ENCODE results near the gene MARF1.
"Not testable (repeated sequence)": the region's sequence is repeated elsewhere in the genome, so short reads cannot be mapped to it uniquely, and the experiment has no call there.

The MARF1 gene

GRCh38 chr16:15557258-15557657 lies 85.7 kb downstream of the MARF1 start:
- H3K27me3 ChIP-seq (ENCODE audit: insufficient read depth, insufficient read length): no peaks in the 10 kb centered on the region
- H3K9ac ChIP-seq (ENCODE audit: insufficient read length, low read depth): no peak overlapping the region
- no peak for DNase-seq (ENCODE audit: low read depth, low spot score)
- H3K4me3 ChIP-seq (ENCODE audit: insufficient read length, low read depth): no peak overlapping the region
- H3K9me3 ChIP-seq (ENCODE audit: insufficient read depth, low read length): no peaks in the 10 kb centered on the region
- TF ChIP-seq ZNF274 (IDR thresholded peaks at IDR 0.05; ENCODE audit: low read depth, low read length) (no peak), SUZ12 (IDR thresholded peaks at IDR 0.05; ENCODE audit: extremely low read depth, insufficient read depth, insufficient read length) (no peak), YY1 (IDR thresholded peaks at IDR 0.05; ENCODE audit: insufficient read depth, insufficient read length) (no peak)
- H3K36me3 ChIP-seq (ENCODE audit: insufficient read depth, insufficient read length, low read length): no peaks in the 10 kb centered on the region
- no peaks in the 10 kb centered on the region for H3K4me1 ChIP-seq (ENCODE audit: insufficient read depth, insufficient read length)

GRCh38 chr16:15556130-15556529 lies 86.8 kb downstream of the MARF1 start:
- H3K4me1 ChIP-seq (ENCODE audit: insufficient read depth, insufficient read length): no peaks in the 10 kb centered on the region
- DNase-seq (ENCODE audit: low read depth, low spot score): no peak
- no peak overlapping the region for H3K4me3 ChIP-seq (ENCODE audit: insufficient read length, low read depth)
- no peak overlapping the region for H3K9ac ChIP-seq (ENCODE audit: insufficient read length, low read depth)
- no peaks in the 10 kb centered on the region for H3K27me3 ChIP-seq (ENCODE audit: insufficient read depth, insufficient read length)
- TF ChIP-seq ZNF274 (IDR thresholded peaks at IDR 0.05; ENCODE audit: low read depth, low read length) (no peak), YY1 (IDR thresholded peaks at IDR 0.05; ENCODE audit: insufficient read depth, insufficient read length) (no peak), SUZ12 (IDR thresholded peaks at IDR 0.05; ENCODE audit: extremely low read depth, insufficient read depth, insufficient read length) (no peak)
- no peaks in the 10 kb centered on the region for H3K9me3 ChIP-seq (ENCODE audit: insufficient read depth, low read length)
- H3K36me3 ChIP-seq (ENCODE audit: insufficient read depth, insufficient read length, low read length): no peaks in the 10 kb centered on the region

- Histone ChIP-seq H3K27me3 (ENCODE audit: insufficient read depth, insufficient read length) (no peaks in the 10 kb centered on the region), H3K4me1 (ENCODE audit: insufficient read depth, insufficient read length) (peaks cover 2% of the 10 kb centered on the region)
- DNase-seq (ENCODE audit: low read depth, low spot score): no peak
Observed at GRCh38 chr16:15553313-15554088, 89.5 kb downstream of the MARF1 start.

GRCh38 chr16:15552507-15552906 lies 90.4 kb downstream of the MARF1 start:
- H3K27me3 ChIP-seq (ENCODE audit: insufficient read depth, insufficient read length): no peaks in the 10 kb centered on the region
- TF ChIP-seq ZNF274 (IDR thresholded peaks at IDR 0.05; ENCODE audit: low read depth, low read length): no peak
- no peak for TF ChIP-seq SUZ12 (IDR thresholded peaks at IDR 0.05; ENCODE audit: extremely low read depth, insufficient read depth, insufficient read length)
- TF ChIP-seq YY1 (IDR thresholded peaks at IDR 0.05; ENCODE audit: insufficient read depth, insufficient read length): no peak
- DNase-seq (ENCODE audit: low read depth, low spot score): no peak
- H3K36me3 ChIP-seq (ENCODE audit: insufficient read depth, insufficient read length, low read length): no peaks in the 10 kb centered on the region
- H3K4me1 ChIP-seq (ENCODE audit: insufficient read depth, insufficient read length): peaks cover 2% of the 10 kb centered on the region
- H3K9ac ChIP-seq (ENCODE audit: insufficient read length, low read depth): no peak overlapping the region
- no peaks in the 10 kb centered on the region for H3K9me3 ChIP-seq (ENCODE audit: insufficient read depth, low read length)
- H3K4me3 ChIP-seq (ENCODE audit: insufficient read length, low read depth): no peak overlapping the region

More at GRCh38 chr16:15553313-15554088, 89.5 kb downstream of the MARF1 start:
- Histone ChIP-seq H3K4me3 (ENCODE audit: insufficient read length, low read depth) (no peak overlapping the region), H3K9ac (ENCODE audit: insufficient read length, low read depth) (no peak overlapping the region), H3K36me3 (ENCODE audit: insufficient read depth, insufficient read length, low read length) (no peaks in the 10 kb centered on the region), H3K9me3 (ENCODE audit: insufficient read depth, low read length) (no peaks in the 10 kb centered on the region)
- TF ChIP-seq YY1 (IDR thresholded peaks at IDR 0.05; ENCODE audit: insufficient read depth, insufficient read length): no peak
- TF ChIP-seq SUZ12 (IDR thresholded peaks at IDR 0.05; ENCODE audit: extremely low read depth, insufficient read depth, insufficient read length): no peak
- TF ChIP-seq ZNF274 (IDR thresholded peaks at IDR 0.05; ENCODE audit: low read depth, low read length): no peak

- no peak overlapping the region for H3K4me3 ChIP-seq (ENCODE audit: insufficient read length, low read depth)
- no peak for TF ChIP-seq SUZ12 (IDR thresholded peaks at IDR 0.05; ENCODE audit: extremely low read depth, insufficient read depth, insufficient read length)
- no peak for TF ChIP-seq ZNF274 (IDR thresholded peaks at IDR 0.05; ENCODE audit: low read depth, low read length)
- no peak for TF ChIP-seq YY1 (IDR thresholded peaks at IDR 0.05; ENCODE audit: insufficient read depth, insufficient read length)
- peaks cover 2% of the 10 kb centered on the region for H3K4me1 ChIP-seq (ENCODE audit: insufficient read depth, insufficient read length)
- DNase-seq (ENCODE audit: low read depth, low spot score): no peak
- H3K9me3 ChIP-seq (ENCODE audit: insufficient read depth, low read length): peaks cover 2% of the 10 kb centered on the region
- no peak overlapping the region for H3K9ac ChIP-seq (ENCODE audit: insufficient read length, low read depth)
- H3K36me3 ChIP-seq (ENCODE audit: insufficient read depth, insufficient read length, low read length): no peaks in the 10 kb centered on the region
- no peaks in the 10 kb centered on the region for H3K27me3 ChIP-seq (ENCODE audit: insufficient read depth, insufficient read length)
Observed at GRCh38 chr16:15548482-15548891, 94.5 kb downstream of the MARF1 start.

- no peaks in the 10 kb centered on the region for H3K36me3 ChIP-seq (ENCODE audit: insufficient read depth, insufficient read length, low read length)
- no peaks in the 10 kb centered on the region for H3K27me3 ChIP-seq (ENCODE audit: insufficient read depth, insufficient read length)
- no peak overlapping the region for H3K9ac ChIP-seq (ENCODE audit: insufficient read length, low read depth)
- no peak for DNase-seq (ENCODE audit: low read depth, low spot score)
- peaks cover 3% of the 10 kb centered on the region for H3K4me1 ChIP-seq (ENCODE audit: insufficient read depth, insufficient read length)
- TF ChIP-seq YY1 (IDR thresholded peaks at IDR 0.05; ENCODE audit: insufficient read depth, insufficient read length) (no peak), SUZ12 (IDR thresholded peaks at IDR 0.05; ENCODE audit: extremely low read depth, insufficient read depth, insufficient read length) (no peak), ZNF274 (IDR thresholded peaks at IDR 0.05; ENCODE audit: low read depth, low read length) (no peak)
- no peak overlapping the region for H3K4me3 ChIP-seq (ENCODE audit: insufficient read length, low read depth)
- peaks cover 10% of the 10 kb centered on the region for H3K9me3 ChIP-seq (ENCODE audit: insufficient read depth, low read length)
Observed at GRCh38 chr16:15547768-15548096, 95.2 kb downstream of the MARF1 start.

GRCh38 chr16:15547072-15547767 lies 95.7 kb downstream of the MARF1 start:
- not testable (repeated sequence) for H3K36me3 ChIP-seq (ENCODE audit: insufficient read depth, insufficient read length, low read length); H3K4me3 ChIP-seq (ENCODE audit: insufficient read length, low read depth); H3K4me1 ChIP-seq (ENCODE audit: insufficient read depth, insufficient read length); DNase-seq (ENCODE audit: low read depth, low spot score); H3K9ac ChIP-seq (ENCODE audit: insufficient read length, low read depth); H3K27me3 ChIP-seq (ENCODE audit: insufficient read depth, insufficient read length)
- peaks cover 12% of the 10 kb centered on the region for H3K9me3 ChIP-seq (ENCODE audit: insufficient read depth, low read length)

Measured in NT2/D1 (cell line).